Chondrocyte (in vitro differentiated cells): Measurements from ENCODE around the gene PTPMT1. TPM values are rescaled to one million over a fixed set of nuclear protein-coding genes. Genes with fewer than 3 reads are reported as not detected.
A peak's percentile ranks its signal among the peaks of the same experiment; 100 is the strongest.

Experiments
- DNase-seq: peaks from one replicate; pipeline ENCODE4 v3.0.0; 2021; ENCODE audit warnings: mixed read lengths, low spot score
- H3K27ac Mint-ChIP-seq: one replicate; pipeline ENCODE4 v1.8.0; 2021; ENCODE audit warnings: mild to moderate bottlenecking, moderate library complexity, mixed read lengths; ENCODE audit not compliant: unreplicated experiment
- H3K27me3 Mint-ChIP-seq: 2 replicates; pipeline ENCODE4 v1.8.0; 2021; ENCODE audit warnings: low read depth, mixed read lengths
- H3K36me3 Mint-ChIP-seq: 2 replicates; pipeline ENCODE4 v1.8.0; 2021; ENCODE audit warnings: low read depth, mixed read lengths
- H3K4me1 Mint-ChIP-seq: 2 replicates; pipeline ENCODE4 v1.8.0; 2021; ENCODE audit warnings: low read depth, mild to moderate bottlenecking, mixed read lengths
- H3K4me3 Mint-ChIP-seq: one replicate; pipeline ENCODE4 v1.8.0; 2021; ENCODE audit warnings: mild to moderate bottlenecking, moderate library complexity, mixed read lengths; ENCODE audit not compliant: unreplicated experiment
- H3K9me3 Mint-ChIP-seq: 2 replicates; pipeline ENCODE4 v1.8.0; 2021; ENCODE audit warnings: low read depth, mixed read lengths
- total RNA-seq: library from RNA; stranded (reverse); gene quantifications from 3 replicates; pipeline ENCODE4 v1.2.1, GENCODE V29; 2021
- TF ChIP-seq, protein P1 (sequence below): fragments of 200-600 bp; sonication (generic); IDR thresholded peaks from 2 replicates; pipeline ENCODE4 v1.5.0; 2021; ENCODE audit warnings: antibody characterized with exemption, mild to moderate bottlenecking, moderate library complexity

The PTPMT1 gene
- total RNA-seq, 1 donor from 2014 or later: 43.5 TPM

DNA sequence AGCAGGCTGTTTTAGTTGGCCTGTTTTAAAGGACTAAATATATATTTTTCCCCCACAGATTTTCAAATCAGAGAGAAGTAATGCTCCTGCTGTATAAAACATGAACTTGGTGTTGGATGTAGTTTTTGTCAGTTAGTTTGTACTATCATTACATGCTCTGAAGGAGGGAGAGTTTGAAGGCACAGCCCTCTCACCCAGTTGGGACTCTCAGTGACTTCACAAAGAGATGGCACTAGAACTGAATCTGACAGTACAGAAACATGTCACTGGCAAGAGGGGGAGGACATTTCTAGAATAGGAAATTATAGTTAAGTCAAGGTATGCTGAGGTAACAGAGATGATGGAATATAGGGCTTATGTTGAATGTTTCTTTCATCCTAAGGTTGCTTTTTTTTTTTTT lies 49.9 kb downstream of the PTPMT1 start:
- H3K4me1 Mint-ChIP-seq: peaks cover 14% of the 10 kb centered on the region
- no peak for DNase-seq
- H3K4me3 Mint-ChIP-seq: no peak overlapping the region
- H3K27ac Mint-ChIP-seq: no peak overlapping the region
- peaks cover 10% of the 10 kb centered on the region for H3K36me3 Mint-ChIP-seq
- H3K27me3 Mint-ChIP-seq: no peaks in the 10 kb centered on the region
- H3K9me3 Mint-ChIP-seq: no peaks in the 10 kb centered on the region
- TF ChIP-seq, protein P1, sequence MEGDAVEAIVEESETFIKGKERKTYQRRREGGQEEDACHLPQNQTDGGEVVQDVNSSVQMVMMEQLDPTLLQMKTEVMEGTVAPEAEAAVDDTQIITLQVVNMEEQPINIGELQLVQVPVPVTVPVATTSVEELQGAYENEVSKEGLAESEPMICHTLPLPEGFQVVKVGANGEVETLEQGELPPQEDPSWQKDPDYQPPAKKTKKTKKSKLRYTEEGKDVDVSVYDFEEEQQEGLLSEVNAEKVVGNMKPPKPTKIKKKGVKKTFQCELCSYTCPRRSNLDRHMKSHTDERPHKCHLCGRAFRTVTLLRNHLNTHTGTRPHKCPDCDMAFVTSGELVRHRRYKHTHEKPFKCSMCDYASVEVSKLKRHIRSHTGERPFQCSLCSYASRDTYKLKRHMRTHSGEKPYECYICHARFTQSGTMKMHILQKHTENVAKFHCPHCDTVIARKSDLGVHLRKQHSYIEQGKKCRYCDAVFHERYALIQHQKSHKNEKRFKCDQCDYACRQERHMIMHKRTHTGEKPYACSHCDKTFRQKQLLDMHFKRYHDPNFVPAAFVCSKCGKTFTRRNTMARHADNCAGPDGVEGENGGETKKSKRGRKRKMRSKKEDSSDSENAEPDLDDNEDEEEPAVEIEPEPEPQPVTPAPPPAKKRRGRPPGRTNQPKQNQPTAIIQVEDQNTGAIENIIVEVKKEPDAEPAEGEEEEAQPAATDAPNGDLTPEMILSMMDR: no peak

DNA sequence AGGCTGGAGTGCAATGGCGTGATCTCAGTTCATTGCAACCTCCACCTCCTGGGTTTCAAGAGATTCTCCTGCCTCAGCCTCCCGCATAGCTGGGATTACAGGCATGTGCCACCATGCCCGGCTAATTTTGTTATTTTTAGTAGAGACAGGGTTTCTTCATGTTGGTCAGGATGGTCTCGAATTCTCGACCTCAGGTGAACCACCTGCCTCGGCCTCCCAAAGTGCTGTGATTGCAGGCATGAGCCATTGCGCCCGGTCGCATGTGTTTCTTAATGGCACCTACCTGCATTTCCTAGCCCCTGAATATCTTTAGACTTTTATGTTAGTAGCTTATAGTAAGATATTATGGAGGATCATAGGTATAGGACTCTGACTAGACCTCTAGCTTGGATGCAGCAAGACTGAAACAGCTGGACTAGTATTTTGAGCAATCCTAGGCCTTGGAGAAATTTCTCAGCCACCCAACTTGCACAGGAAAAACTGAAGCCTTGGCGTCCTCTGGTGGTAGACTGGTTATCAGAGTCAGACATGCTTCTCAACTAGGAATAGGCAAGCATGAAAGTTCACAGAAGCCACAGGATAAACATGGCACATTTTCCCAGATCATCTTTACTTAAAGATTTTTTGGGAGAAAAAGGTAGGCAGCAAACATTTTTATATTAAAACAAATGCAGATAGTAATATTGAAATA lies 51.5 kb downstream of the PTPMT1 start:
- DNase-seq: no peak
- Mint-ChIP-seq H3K27me3 (no peaks in the 10 kb centered on the region), H3K9me3 (no peaks in the 10 kb centered on the region), H3K36me3 (peaks cover 9% of the 10 kb centered on the region), H3K27ac (no peak overlapping the region), H3K4me3 (no peak overlapping the region), H3K4me1 (peaks cover 14% of the 10 kb centered on the region)
- TF ChIP-seq, protein P1: peak; percentile 82

DNA sequence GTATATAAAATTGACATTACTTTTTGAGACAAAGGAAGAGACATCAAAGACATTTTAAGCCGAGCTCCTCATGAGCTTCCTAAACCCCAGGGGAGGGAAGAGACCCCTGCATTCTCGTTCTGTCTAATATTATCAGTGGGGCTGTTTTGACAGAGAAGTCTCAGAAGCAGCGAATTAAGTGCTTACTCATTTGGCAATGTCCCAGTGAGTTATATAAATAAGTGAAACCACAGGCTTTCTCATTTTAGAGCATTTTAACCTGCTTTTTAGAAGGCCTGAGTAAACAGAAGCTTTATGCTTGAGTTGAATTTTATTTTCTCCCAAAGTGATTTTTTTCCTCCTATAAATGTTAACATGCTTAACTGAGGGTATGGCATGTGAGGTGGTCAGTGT lies 52.0 kb downstream of the PTPMT1 start:
- TF ChIP-seq, protein P1: peak; percentile 31
- DNase-seq: no peak
- no peak overlapping the region for H3K27ac Mint-ChIP-seq
- peaks cover 14% of the 10 kb centered on the region for H3K4me1 Mint-ChIP-seq
- H3K36me3 Mint-ChIP-seq: peaks cover 9% of the 10 kb centered on the region
- H3K9me3 Mint-ChIP-seq: no peaks in the 10 kb centered on the region
- no peaks in the 10 kb centered on the region for H3K27me3 Mint-ChIP-seq
- no peak overlapping the region for H3K4me3 Mint-ChIP-seq

DNA sequence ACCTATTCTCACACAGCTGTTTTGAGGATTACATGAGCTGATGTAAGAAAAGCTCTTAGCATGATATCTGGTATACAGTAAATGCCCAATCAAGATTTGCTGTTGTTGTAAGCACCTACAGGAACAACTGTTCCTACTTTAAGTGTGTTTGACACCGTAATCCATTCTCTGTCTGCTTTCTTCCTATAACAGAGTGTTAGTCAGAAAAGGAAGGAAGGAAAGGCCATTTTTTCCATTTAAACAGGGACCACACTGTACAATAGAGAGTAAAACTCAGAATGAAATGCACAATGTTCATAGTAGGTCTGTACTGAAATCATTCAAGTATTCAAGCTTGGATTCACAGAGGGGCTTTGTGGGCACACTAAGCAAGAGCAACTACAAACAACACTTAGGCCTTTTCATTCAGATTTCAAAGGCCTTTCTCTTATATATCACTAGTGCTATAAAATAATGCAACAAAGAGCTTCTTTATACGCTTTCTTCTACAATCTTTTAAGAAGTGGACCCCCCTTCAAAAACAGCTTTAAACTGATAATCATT lies 55.5 kb downstream of the PTPMT1 start:
- DNase-seq: no peak
- H3K27ac Mint-ChIP-seq: no peak overlapping the region
- H3K36me3 Mint-ChIP-seq: peaks cover 13% of the 10 kb centered on the region
- no peaks in the 10 kb centered on the region for H3K27me3 Mint-ChIP-seq
- H3K4me1 Mint-ChIP-seq: peaks cover 14% of the 10 kb centered on the region
- TF ChIP-seq, protein P1: no peak
- no peaks in the 10 kb centered on the region for H3K9me3 Mint-ChIP-seq
- no peak overlapping the region for H3K4me3 Mint-ChIP-seq

Other genes with a start within 250 kb of the PTPMT1 start
- not detected in 3 replicates for gene MYBPC3, start 212.9 kb upstream of the PTPMT1 start, total RNA-seq
- gene SPI1, start 187.1 kb upstream of the PTPMT1 start, total RNA-seq: not detected in 3 replicates
- 113 to 124 TPM (median 120 TPM) in 3 replicates for gene SLC39A13, start 157.0 kb upstream of the PTPMT1 start, total RNA-seq
- 100 to 139 TPM (median 108 TPM) in 3 replicates for gene PSMC3, start 139.2 kb upstream of the PTPMT1 start, total RNA-seq
- gene RAPSN, start 116.5 kb upstream of the PTPMT1 start, total RNA-seq: 0.33 to 0.35 TPM (median 0.34 TPM) in 3 replicates
- 82.2 to 90.2 TPM (median 87.7 TPM) in 3 replicates for gene CELF1, start 12.5 kb upstream of the PTPMT1 start, total RNA-seq
- gene KBTBD4, start 13.4 kb downstream of the PTPMT1 start, total RNA-seq: 11.1 to 16.5 TPM (median 12.9 TPM) in 3 replicates
- gene NDUFS3, start 13.5 kb downstream of the PTPMT1 start, total RNA-seq: 63.6 to 102 TPM (median 70.3 TPM) in 3 replicates
- not detected in 3 replicates for gene FAM180B, start 21.1 kb downstream of the PTPMT1 start, total RNA-seq
- 0.40 to 0.41 TPM in 2 of 3 replicates, not detected in the other for gene C1QTNF4, start 28.8 kb downstream of the PTPMT1 start, total RNA-seq
- 94.3 to 107 TPM (median 99.7 TPM) in 3 replicates for gene MTCH2, start 77.0 kb downstream of the PTPMT1 start, total RNA-seq
- gene AGBL2, start 149.8 kb downstream of the PTPMT1 start, total RNA-seq: 0.18 to 0.58 TPM (median 0.40 TPM) in 3 replicates
- gene FNBP4, start 201.7 kb downstream of the PTPMT1 start, total RNA-seq: 52.7 to 70.6 TPM (median 56.3 TPM) in 3 replicates